GM19468 (cell line): ENCODE results near the gene KRTAP5-2.
"Not testable (repeated sequence)": the region's sequence is repeated elsewhere in the genome, so short reads cannot be mapped to it uniquely, and the experiment has no call there.

Experiments
- ATAC-seq: cut with Tn5 transposase; IDR thresholded peaks from one replicate; pipeline ENCODE4 v1.9.1; 2021; ENCODE audit warnings: mild to moderate bottlenecking, moderate library complexity, moderate number of reproducible peaks; ENCODE audit not compliant: unreplicated experiment; ENCODE audit errors: extremely low read depth

The KRTAP5-2 gene

GRCh38 chr11:1597994-1598380, at the start of gene KRTAP5-2:
TSS of gene KRTAP5-2 (minus strand) at chr11:1598294. CDS start at chr11:1598250, 44 bp downstream.
- no peak for ATAC-seq

GRCh38 chr11:1646540-1646939, 48.4 kb upstream of the KRTAP5-2 start:
- not testable (repeated sequence) for ATAC-seq

- ATAC-seq = no peak
Measured at GRCh38 chr11:1645357-1645821, 47.3 kb upstream of the KRTAP5-2 start.

GRCh38 chr11:1644601-1645356, 46.7 kb upstream of the KRTAP5-2 start:
- no peak for ATAC-seq

GRCh38 chr11:1643146-1643690, 45.1 kb upstream of the KRTAP5-2 start:
- no peak for ATAC-seq

- ATAC-seq = no peak
Measured at GRCh38 chr11:1642288-1643145, 44.4 kb upstream of the KRTAP5-2 start.

- ATAC-seq = no peak
Measured at GRCh38 chr11:1641096-1641495, 43.0 kb upstream of the KRTAP5-2 start.

GRCh38 chr11:1640076-1640946, 42.2 kb upstream of the KRTAP5-2 start:
- ATAC-seq = no peak

- no peak for ATAC-seq
Measured at GRCh38 chr11:1639666-1640065, 41.6 kb upstream of the KRTAP5-2 start.

- no peak for ATAC-seq
Measured at GRCh38 chr11:1639102-1639620, 41.1 kb upstream of the KRTAP5-2 start.

GRCh38 chr11:1638344-1638743, 40.2 kb upstream of the KRTAP5-2 start:
- ATAC-seq = no peak

- ATAC-seq = no peak
Measured at GRCh38 chr11:1637628-1638027, 39.5 kb upstream of the KRTAP5-2 start.

- ATAC-seq = no peak
Measured at GRCh38 chr11:1636291-1636950, 38.3 kb upstream of the KRTAP5-2 start.

- no peak for ATAC-seq
Measured at GRCh38 chr11:1633864-1634263, 35.8 kb upstream of the KRTAP5-2 start.

- no peak for ATAC-seq
Measured at GRCh38 chr11:1632053-1632714, 34.1 kb upstream of the KRTAP5-2 start.

- no peak for ATAC-seq
Measured at GRCh38 chr11:1631066-1631568, 33.0 kb upstream of the KRTAP5-2 start.

GRCh38 chr11:1630271-1630670, 32.2 kb upstream of the KRTAP5-2 start:
- ATAC-seq = no peak

GRCh38 chr11:1629326-1630185, 31.5 kb upstream of the KRTAP5-2 start, which contains the start of gene KRTAP5-5:
TSS of gene KRTAP5-5 (plus strand) at chr11:1629775. CDS start at chr11:1629841, 66 bp downstream.
- ATAC-seq = no peak
